ENCODE measurements around the gene TEX51.

Gene TEX51

DNA sequence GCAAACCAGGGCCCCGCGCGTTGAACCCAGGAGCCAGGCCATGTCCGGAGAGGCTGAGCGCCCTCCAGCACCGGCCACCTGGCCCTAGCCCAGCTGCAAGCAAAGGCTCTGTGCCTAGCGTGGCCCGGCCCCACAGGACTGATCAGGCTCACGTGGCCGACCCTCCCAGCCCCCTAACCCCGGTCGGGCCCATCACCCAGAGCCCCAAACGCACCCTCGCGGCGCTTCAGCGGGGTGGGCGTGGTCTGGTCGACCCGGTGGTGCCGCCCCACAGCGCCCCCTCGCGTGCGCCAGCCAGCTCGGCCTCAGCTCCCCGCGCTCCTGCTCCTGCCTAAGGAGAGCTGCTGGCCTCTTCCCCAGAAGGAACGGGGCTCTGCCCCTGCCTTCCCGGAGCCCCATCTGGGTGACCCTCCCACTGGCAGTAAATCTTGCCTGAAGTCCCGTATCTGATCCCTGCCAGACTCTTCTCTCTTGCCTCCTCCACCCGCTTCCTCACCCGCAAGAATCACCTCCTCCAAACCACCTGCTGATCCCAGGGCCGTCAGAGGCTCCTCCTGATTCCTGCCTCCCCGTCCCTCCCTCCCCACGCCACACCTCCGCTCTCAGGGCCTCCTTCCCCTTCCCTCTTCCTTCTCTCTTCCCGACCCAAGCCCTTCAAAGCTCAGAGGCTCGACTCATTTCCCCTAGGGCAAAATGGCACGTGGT, 12.3 kb upstream of the TEX51 start (continued):
- no peak for TF ChIP-seq ZNF121 (tag by site-specific recombination; IDR thresholded peaks at IDR 0.05)
- TF ChIP-seq, protein P1, sequence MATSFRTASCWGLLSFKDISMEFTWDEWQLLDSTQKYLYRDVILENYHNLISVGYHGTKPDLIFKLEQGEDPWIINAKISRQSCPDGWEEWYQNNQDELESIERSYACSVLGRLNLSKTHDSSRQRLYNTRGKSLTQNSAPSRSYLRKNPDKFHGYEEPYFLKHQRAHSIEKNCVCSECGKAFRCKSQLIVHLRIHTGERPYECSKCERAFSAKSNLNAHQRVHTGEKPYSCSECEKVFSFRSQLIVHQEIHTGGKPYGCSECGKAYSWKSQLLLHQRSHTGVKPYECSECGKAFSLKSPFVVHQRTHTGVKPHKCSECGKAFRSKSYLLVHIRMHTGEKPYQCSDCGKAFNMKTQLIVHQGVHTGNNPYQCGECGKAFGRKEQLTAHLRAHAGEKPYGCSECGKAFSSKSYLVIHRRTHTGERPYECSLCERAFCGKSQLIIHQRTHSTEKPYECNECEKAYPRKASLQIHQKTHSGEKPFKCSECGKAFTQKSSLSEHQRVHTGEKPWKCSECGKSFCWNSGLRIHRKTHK (tag by site-specific recombination; IDR thresholded peaks at IDR 0.05): no peak
- TF ChIP-seq TRIM28 (IDR thresholded peaks at IDR 0.05; ENCODE audit: borderline replicate concordance, low read length): no peak
- TF ChIP-seq RBAK (tag by site-specific recombination; IDR thresholded peaks at IDR 0.05): no peak
- TF ChIP-seq SCRT1 (tag by site-specific recombination; IDR thresholded peaks at IDR 0.05; ENCODE audit: borderline replicate concordance): peak; percentile 93
- TF ChIP-seq, protein P2, sequence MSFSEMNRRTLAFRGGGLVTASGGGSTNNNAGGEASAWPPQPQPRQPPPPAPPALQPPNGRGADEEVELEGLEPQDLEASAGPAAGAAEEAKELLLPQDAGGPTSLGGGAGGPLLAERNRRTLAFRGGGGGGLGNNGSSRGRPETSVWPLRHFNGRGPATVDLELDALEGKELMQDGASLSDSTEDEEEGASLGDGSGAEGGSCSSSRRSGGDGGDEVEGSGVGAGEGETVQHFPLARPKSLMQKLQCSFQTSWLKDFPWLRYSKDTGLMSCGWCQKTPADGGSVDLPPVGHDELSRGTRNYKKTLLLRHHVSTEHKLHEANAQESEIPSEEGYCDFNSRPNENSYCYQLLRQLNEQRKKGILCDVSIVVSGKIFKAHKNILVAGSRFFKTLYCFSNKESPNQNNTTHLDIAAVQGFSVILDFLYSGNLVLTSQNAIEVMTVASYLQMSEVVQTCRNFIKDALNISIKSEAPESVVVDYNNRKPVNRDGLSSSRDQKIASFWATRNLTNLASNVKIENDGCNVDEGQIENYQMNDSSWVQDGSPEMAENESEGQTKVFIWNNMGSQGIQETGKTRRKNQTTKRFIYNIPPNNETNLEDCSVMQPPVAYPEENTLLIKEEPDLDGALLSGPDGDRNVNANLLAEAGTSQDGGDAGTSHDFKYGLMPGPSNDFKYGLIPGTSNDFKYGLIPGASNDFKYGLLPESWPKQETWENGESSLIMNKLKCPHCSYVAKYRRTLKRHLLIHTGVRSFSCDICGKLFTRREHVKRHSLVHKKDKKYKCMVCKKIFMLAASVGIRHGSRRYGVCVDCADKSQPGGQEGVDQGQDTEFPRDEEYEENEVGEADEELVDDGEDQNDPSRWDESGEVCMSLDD (tag by site-specific recombination; IDR thresholded peaks at IDR 0.05): no peak
- TF ChIP-seq ZNF132 (tag by site-specific recombination; IDR thresholded peaks at IDR 0.05; ENCODE audit: borderline replicate concordance): no peak
- no peak for TF ChIP-seq ZNF837 (tag by site-specific recombination; IDR thresholded peaks at IDR 0.05)
- TF ChIP-seq, protein P3, sequence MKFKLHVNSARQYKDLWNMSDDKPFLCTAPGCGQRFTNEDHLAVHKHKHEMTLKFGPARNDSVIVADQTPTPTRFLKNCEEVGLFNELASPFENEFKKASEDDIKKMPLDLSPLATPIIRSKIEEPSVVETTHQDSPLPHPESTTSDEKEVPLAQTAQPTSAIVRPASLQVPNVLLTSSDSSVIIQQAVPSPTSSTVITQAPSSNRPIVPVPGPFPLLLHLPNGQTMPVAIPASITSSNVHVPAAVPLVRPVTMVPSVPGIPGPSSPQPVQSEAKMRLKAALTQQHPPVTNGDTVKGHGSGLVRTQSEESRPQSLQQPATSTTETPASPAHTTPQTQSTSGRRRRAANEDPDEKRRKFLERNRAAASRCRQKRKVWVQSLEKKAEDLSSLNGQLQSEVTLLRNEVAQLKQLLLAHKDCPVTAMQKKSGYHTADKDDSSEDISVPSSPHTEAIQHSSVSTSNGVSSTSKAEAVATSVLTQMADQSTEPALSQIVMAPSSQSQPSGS (tag by site-specific recombination; IDR thresholded peaks at IDR 0.05; ENCODE audit: low read depth): no peak
- TF ChIP-seq ZNF211 (tag by site-specific recombination; IDR thresholded peaks at IDR 0.05; ENCODE audit: low read depth): no peak
- TF ChIP-seq, protein P4, sequence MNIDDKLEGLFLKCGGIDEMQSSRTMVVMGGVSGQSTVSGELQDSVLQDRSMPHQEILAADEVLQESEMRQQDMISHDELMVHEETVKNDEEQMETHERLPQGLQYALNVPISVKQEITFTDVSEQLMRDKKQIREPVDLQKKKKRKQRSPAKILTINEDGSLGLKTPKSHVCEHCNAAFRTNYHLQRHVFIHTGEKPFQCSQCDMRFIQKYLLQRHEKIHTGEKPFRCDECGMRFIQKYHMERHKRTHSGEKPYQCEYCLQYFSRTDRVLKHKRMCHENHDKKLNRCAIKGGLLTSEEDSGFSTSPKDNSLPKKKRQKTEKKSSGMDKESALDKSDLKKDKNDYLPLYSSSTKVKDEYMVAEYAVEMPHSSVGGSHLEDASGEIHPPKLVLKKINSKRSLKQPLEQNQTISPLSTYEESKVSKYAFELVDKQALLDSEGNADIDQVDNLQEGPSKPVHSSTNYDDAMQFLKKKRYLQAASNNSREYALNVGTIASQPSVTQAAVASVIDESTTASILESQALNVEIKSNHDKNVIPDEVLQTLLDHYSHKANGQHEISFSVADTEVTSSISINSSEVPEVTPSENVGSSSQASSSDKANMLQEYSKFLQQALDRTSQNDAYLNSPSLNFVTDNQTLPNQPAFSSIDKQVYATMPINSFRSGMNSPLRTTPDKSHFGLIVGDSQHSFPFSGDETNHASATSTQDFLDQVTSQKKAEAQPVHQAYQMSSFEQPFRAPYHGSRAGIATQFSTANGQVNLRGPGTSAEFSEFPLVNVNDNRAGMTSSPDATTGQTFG (tag by site-specific recombination; IDR thresholded peaks at IDR 0.05; ENCODE audit: borderline replicate concordance): no peak
- no peak for TF ChIP-seq BCL11A (tag by site-specific recombination; IDR thresholded peaks at IDR 0.05; ENCODE audit: low read depth)
- TF ChIP-seq ZNF138 (tag by site-specific recombination; IDR thresholded peaks at IDR 0.05; ENCODE audit: borderline replicate concordance): no peak
- no peak for TF ChIP-seq ZNF114 (tag by site-specific recombination; IDR thresholded peaks at IDR 0.05)
- peak; percentile 99 for TF ChIP-seq ZNF2 (tag by site-specific recombination; IDR thresholded peaks at IDR 0.05)
- TF ChIP-seq, protein P5, sequence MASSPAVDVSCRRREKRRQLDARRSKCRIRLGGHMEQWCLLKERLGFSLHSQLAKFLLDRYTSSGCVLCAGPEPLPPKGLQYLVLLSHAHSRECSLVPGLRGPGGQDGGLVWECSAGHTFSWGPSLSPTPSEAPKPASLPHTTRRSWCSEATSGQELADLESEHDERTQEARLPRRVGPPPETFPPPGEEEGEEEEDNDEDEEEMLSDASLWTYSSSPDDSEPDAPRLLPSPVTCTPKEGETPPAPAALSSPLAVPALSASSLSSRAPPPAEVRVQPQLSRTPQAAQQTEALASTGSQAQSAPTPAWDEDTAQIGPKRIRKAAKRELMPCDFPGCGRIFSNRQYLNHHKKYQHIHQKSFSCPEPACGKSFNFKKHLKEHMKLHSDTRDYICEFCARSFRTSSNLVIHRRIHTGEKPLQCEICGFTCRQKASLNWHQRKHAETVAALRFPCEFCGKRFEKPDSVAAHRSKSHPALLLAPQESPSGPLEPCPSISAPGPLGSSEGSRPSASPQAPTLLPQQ (tag by site-specific recombination; IDR thresholded peaks at IDR 0.05): peak; percentile 39; the same call in 1 of the 2 replicates
- no peak for TF ChIP-seq ZFP3 (tag by site-specific recombination; IDR thresholded peaks at IDR 0.05; ENCODE audit: low read depth)
- TF ChIP-seq, protein P6, sequence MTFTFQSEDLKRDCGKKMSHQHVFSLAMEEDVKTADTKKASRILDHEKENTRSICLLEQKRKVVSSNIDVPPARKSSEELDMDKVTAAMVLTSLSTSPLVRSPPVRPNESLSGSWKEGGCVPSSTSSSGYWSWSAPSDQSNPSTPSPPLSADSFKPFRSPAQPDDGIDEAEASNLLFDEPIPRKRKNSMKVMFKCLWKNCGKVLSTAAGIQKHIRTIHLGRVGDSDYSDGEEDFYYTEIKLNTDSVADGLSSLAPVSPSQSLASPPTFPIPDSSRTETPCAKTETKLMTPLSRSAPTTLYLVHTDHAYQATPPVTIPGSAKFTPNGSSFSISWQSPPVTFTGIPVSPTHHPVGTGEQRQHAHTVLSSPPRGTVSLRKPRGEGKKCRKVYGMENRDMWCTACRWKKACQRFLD (tag by site-specific recombination; IDR thresholded peaks at IDR 0.05): no peak
- no peak for TF ChIP-seq ZNF555 (tag by site-specific recombination; conservative IDR thresholded peaks at IDR 0.05)
- TF ChIP-seq, protein P7, sequence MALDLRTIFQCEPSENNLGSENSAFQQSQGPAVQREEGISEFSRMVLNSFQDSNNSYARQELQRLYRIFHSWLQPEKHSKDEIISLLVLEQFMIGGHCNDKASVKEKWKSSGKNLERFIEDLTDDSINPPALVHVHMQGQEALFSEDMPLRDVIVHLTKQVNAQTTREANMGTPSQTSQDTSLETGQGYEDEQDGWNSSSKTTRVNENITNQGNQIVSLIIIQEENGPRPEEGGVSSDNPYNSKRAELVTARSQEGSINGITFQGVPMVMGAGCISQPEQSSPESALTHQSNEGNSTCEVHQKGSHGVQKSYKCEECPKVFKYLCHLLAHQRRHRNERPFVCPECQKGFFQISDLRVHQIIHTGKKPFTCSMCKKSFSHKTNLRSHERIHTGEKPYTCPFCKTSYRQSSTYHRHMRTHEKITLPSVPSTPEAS (tag by site-specific recombination; IDR thresholded peaks at IDR 0.05): no peak
- no peak for TF ChIP-seq WT1 (tag by site-specific recombination; IDR thresholded peaks at IDR 0.05)

Measured in HEK293 (cell line).